Glomerular visceral epithelial cell (primary cell): ENCODE data around the gene FERMT1.

Experiments
- DNase-seq: peaks from one replicate; pipeline ENCODE4 v3.0.0-alpha.2; 2016; ENCODE audit errors: extremely low spot score

Gene FERMT1

DNA sequence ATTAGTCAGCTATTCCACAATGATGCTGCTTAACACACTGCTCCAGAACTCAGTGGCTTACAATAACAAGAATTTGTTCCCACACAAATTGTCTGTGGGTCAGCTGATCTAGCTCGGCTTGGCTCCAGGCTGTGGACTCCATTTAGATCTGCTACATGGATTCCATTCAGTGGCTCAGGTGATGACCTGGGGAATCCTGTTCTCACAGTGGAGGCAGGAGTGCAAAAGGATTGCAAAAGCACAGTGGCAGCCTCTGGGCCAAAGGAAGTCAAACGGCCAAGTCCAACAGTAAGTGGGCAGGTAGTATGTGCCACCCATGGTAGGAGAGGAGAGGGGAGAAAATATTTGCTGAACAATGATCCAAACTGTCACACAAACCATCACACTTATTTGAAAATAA is 53.2 kb downstream of the FERMT1 start:
- DNase-seq, result no peak

- no peak for DNase-seq
These were observed 55.0 kb downstream of the FERMT1 start for GRCh38 chr20:6067763-6068318.

DNA sequence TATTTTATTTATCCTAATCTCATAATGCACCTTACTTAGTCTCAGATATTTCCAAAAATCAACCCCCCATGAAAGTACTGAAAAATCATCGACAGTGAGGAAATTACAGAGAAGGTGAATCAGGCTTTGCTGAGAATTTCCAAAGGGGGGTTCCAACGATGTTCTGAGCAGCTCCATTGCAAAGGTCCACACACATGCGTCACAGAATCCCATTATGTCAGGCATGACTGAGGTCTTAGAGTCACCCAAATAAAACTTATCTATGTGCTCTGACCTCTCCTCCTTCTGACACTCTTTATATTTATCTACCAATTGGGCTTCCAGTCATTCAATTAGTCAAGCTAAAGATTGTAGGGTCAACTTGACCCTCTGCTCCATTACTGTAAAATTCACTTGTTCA is 56.2 kb downstream of the FERMT1 start:
- DNase-seq, result no peak

GRCh38 chr20:6061544-6061943 is 61.3 kb downstream of the FERMT1 start:
- DNase-seq, result no peak

DNA sequence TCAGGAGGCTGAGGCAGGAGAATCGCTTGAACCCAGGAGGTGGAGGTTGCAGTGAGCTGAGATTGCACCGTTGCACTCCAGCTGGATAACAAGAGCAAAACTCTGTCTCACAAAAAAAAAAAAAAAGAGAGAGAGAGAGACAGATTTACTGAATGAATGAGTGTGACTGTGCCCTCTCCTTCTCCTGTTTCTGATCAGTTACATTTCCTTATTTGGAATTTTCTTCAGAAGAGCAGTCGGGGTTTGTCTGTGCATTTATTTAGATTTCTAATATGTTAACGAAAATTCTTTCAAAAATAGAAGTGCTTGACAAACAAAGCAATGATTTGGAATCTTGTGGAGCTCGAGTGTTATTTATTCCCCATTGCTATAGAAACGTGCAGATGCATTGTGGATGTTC is 62.6 kb downstream of the FERMT1 start:
- no peak for DNase-seq

- no peak for DNase-seq
These were observed 64.0 kb downstream of the FERMT1 start for GRCh38 chr20:6058684-6059295.

DNA sequence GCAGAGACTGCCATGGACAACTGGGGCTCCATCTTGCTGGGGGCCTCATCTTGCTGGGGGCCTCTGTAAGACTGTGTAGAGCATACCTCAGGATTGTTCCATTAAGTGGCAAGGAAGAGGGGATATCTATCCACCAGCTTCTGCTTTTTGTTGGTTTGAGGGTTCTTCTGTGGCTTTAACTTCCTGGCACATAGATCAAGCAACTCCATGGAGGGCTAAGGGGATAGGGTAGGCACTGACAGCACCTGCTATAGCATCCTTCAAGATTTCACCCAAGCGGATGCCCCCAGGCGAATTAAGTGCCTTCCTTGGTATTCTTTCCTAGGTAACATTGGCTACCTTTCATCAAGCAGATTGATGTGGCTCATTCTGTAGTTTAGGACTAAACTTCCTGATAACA is 65.1 kb downstream of the FERMT1 start:
- no peak for DNase-seq

DNA sequence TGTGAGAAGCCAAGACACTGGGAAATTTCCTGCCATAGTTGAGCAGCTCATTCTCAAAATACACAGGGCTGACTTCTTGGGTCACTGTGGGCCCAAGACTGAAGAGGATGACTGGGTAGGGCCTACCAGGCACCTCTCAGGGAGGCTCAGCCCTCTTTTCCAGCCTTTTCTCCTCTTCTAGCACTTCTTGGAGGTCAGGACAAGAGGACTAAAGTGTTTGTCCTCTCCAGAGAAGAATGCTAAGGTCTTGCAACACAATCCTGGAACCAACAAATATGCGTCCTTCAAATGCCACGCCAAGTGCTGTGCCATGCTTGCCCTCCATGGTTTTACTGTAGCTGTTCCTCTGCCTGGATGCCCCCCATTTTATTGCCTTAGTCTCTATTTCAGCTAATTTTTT is 65.7 kb downstream of the FERMT1 start:
- no peak for DNase-seq

DNA sequence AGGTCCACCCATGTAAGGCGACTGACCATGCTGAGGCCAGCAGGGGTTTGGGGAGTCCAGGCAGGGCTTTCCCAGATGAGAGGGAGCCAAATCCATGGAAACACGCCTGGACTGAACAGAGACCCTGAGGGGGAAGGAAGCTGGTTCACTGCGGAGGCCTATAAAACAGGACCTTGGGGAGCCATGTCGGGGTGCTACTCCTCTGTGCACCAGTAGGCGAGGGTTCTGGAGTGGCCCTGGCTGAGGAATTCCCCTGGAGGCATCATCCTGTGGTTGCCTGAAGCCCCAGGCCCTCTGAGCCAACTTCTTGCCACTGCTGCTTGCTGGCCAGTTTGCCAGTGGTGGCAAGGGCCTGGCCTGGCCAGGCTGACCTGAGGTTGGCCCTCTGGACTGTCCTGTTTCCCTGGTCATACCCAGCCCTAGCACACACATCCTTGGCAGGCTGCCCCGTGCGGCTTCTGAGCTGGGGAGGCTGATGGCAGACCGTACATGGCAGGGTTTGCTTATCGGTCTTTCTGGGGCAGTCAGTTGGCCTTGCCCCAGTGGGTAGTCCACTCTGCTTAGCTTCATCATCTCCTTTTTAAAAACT is 66.8 kb downstream of the FERMT1 start:
- peak; percentile 35 for DNase-seq

- DNase-seq, result peak; percentile 88
These were observed 67.6 kb downstream of the FERMT1 start for GRCh38 chr20:6055161-6055783.

- DNase-seq, result peak; percentile 75
These were observed 68.2 kb downstream of the FERMT1 start for GRCh38 chr20:6054689-6055051.

DNA sequence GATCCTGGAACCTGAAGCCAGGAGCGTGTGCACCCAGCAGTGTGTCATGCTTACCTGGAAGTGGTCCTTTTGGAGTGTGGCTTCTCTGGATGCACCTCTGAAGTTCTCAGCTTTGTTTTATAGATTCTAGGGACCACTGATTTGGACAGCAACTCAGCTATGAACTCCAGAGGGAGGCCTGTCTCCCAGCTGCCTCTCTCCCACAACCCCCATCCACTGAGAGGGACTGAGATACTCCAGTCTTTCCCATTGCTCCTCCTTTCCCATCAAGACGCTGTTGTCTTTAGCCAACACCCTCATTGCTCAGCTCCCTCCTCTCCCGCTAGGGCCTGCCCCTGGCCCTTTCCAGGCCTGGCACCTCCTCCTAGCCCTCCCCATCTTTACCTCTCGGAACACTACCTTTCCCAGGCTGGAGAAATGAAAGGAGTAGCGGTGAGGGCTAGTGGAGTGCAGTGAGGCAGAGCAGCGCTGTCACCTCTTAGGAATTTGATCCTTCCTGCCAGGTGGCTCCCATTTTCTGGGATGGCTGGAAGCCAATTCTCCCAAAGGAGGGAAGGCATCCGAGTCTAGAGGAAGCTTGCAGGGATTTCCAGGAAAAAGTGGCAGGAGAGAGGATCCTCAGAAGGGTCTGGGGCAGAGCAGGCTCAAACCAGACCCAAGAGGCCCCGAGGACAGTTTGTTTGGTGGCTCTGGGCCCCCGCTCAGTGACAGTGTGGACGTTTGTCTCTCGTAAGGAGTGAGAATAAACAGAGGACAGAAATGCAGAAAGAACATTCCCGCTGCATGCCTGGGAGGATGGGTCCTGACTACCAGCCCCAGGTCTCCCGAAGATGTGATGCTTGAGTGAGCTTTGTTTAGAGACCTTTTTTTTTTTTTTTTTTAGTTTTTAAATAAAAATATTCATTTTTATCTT is 68.8 kb downstream of the FERMT1 start, which contains the start of gene LRRN4:
Gene LRRN4, minus strand, starts transcription at position 285 of the 913 bp plus-strand sequence. CDS start 1,261 bp downstream, outside the sequence.
- DNase-seq, result peak; percentile 100

GRCh38 chr20:6053064-6053775 is 69.6 kb downstream of the FERMT1 start:
- peak; percentile 60 for DNase-seq

- DNase-seq, result peak; percentile 96
These were observed 71.3 kb downstream of the FERMT1 start for GRCh38 chr20:6051505-6051904.

DNA sequence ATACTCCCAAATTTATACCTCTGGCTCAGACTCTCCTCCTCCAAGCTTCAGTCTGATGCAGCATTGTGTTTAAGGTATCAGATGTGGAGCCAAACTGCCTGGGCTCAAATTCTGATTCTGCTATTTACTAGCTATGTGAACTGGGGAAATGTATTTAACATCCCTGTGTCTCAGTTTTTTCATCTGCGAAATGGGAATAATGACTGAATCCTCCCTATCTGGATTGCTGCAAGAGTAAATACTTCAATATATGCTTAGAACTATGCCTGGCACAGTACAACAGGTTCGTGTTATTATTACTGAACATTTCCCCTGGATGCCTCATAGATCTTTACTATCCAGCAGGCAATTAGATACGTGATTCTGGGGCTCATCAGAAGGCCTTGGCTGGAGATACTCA is 74.4 kb downstream of the FERMT1 start:
- DNase-seq, result no peak

DNA sequence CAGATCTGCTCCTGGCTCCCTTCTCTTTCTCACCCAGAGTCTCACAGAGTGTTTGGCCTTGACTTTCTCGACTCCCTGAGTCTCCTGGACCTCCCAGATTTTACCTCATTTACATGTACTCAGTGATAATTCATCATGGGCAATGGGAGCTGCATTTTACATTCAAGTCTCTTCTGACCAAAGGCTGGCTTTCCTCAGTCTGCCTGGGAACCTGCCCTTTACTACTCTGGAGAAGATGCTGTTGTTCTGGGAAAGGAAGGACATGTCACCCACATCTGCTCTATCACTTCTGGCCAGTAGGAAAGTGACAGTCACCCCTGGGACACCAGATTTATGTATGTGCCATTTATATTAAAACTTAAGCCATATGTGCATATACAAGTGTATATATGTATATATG is 76.4 kb downstream of the FERMT1 start:
- DNase-seq, result no peak

DNA sequence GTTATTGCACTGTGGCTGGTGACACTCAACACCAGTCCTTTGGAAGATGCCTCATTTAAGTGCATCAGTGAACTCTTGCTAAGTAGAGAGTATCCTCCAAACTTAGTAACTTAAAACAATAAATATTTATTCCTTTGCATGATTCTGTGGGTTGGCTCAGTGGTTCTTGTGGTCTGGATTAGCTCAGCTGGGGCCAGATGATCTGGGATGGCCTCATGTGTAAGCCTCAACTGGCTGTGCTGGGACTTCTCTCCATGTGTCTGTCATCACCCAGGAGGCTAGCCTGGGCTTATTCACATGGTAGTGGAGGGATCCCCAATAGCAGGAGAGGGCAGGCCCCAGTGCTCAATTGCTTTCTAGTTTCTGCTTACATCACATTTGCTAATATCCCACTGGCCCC is 77.3 kb downstream of the FERMT1 start:
- DNase-seq, result peak; percentile 60

GRCh38 chr20:6044115-6044514 is 78.7 kb downstream of the FERMT1 start:
- DNase-seq, result no peak

GRCh38 chr20:6041808-6042265 is 81.0 kb downstream of the FERMT1 start:
- DNase-seq, result no peak

DNA sequence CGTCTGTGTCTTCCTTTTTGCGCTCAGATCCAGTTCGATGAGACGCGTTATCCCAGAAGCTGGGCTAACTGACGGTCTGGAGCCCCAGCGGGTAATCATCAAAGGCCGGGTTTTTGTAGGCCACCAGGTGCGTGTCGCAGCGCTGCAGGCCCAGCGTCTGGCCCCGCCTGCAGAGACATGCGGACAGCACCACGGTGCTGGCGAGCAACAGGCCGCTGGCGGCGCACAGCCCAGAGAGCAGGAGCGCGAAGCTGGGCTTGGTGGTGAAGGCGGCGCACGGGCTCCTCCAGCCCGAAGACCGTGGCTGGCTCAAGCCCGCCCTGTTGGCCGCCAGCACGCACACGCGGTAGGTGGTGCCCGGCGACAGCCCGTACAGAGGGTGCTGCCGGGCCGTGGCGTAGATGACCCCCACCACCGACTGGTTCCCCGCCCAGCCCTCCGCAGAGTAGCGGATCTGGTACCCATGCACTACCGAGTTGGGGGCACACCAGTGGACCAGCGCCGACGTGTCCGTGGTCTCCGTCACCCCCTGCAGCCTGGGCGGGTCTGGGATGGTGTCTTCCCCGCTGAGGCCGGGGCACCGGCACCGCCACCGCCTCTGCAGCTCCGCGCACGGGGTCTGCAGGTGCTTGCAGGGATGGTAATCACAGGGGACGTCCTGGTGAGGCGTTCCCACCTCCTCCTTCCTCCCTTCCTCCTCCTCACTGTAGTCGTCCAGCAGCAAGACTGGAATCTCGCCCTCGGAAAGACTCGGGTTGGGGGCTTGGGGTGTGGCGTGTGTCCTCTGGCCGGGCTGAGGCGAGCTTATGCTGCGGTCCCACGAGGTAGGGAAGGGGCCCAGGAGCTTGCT is 81.6 kb downstream of the FERMT1 start:
- DNase-seq, result no peak
